ENCODE data around the gene PANK1.

DNA sequence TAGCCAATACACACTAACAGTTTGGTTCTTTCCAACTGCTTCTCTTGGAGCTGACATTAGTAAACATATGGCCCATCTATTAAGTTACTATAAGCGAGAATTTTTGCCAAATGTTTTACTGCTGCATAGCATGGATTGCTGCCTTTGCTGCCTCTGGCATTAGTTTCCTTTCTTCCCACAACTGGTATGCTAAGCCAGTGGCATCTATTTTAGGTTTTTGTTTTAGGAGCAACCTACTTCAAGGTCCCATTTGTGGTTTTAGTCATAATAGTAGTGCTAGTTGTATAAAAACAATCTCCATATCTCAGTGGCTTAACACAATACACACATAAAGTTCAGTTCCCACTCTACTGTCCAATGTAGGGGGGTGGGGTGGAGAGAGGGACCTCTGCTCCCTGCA is 25.9 kb upstream of the PANK1 start:
- no peak for TF ChIP-seq CTCF (conservative IDR thresholded peaks at IDR 0.05)
- TF ChIP-seq EZH2 (IDR thresholded peaks at IDR 0.05; ENCODE audit: low read depth), result no peak

Measured in PC-9 (cell line).